Motor neuron (in vitro differentiated cells): ENCODE data around the gene DCUN1D5. TPM values are rescaled to one million over a fixed set of nuclear protein-coding genes. Genes with fewer than 3 reads are reported as not detected.

Experiments
- ATAC-seq, 8 experiments: fragments of 200-7000 bp; cut with Tn5 transposase; replicated peaks in 6 of 8; 2 replicates each; pipeline ENCODE4 v1.8.0; 2021; ENCODE audit warnings: mild to moderate bottlenecking in 8 of 8, moderate library complexity in 8 of 8
- H3K27ac ChIP-seq, 2 donors: fragments of 250-450 bp; sonication (Bioruptor Pico); 2 replicates each; pipeline ENCODE4 v1.9.0; 2021; ENCODE audit warnings: antibody characterized with exemption in 2 of 2, mild to moderate bottlenecking in 2 of 2, moderate library complexity in 1 of 2
- H3K4me1 ChIP-seq, 2 donors: fragments of 250-450 bp; sonication (Bioruptor Pico); replicated peaks in 1 of 2; 2 replicates each; pipeline ENCODE4 v1.6.1; 2021; ENCODE audit warnings: antibody characterized with exemption in 2 of 2, mild to moderate bottlenecking in 2 of 2, moderate library complexity in 1 of 2
- H3K4me3 ChIP-seq, 5 donors: fragments of 250-450 bp; sonication (Bioruptor Pico); 2 replicates each; pipeline ENCODE4 v1.9.0; 2021; ENCODE audit warnings: antibody characterized with exemption in 5 of 5, mild to moderate bottlenecking in 5 of 5, moderate library complexity in 4 of 5
- WGBS, 10 experiments: fragments of 450-650 bp; shearing (Covaris generic); methylation state at CpG; one replicate each; pipeline ENCODE4 v1.0.0; 2022; 5-methylcytosine and 5-hydroxymethylcytosine counted together
- in situ Hi-C, 9 experiments: fragments of 400-800 bp; cut with MboI; loops; one replicate each; pipeline ENCODE4 v1.15.0; 2021; ENCODE audit warnings: low sequenced_read_pairs in 9 of 9, low pct_unique_long_range_greater_than_20kb in 2 of 9; ENCODE audit not compliant: unreplicated experiment in 9 of 9
- total RNA-seq, 8 experiments: library from RNA; unstranded; fragments of 300-600 nt; gene quantifications; 2 replicates each; pipeline versions ENCODE4 v1.2.3 to v1.2.4, GENCODE V29; 2022

Gene DCUN1D5
- 10 to 100 TPM; 39.0 to 78.0 (median 52.2) TPM for total RNA-seq

- ATAC-seq: peak; percentile 87 to 99 (median 98)
- Histone ChIP-seq H3K27ac (peak within 1 kb of the TSS; percentile 88 to 90), H3K4me3 (peak within 1 kb of the TSS; percentile 69 to 85 (median 76)), H3K4me1 (peaks cover 4 to 22% of the 10 kb centered on the region in 2 donors)
- WGBS, 10 experiments: 0 to 5% (median 0%) methylated on average over 1 to 21 of the region's 54 CpGs; no CpG with 5 or more reads in 1 of the 10 experiments
- in situ Hi-C loops: no loop called here
These were observed at the start of gene DCUN1D5 for GRCh38 chr11:103091801-103092524. Gene DCUN1D5, minus strand, starts transcription at chr11:103092160. Its CDS starts 288 bp downstream, at chr11:103091872.

GRCh38 chr11:103125462-103125861 lies 33.5 kb upstream of the DCUN1D5 start:
- H3K27ac ChIP-seq: no peak overlapping the region
- in situ Hi-C loops: no loop called here
- no peak for ATAC-seq

GRCh38 chr11:103114836-103115235 lies 22.9 kb upstream of the DCUN1D5 start:
- 83 to 100% (median 97%) methylated on average over 2 to 4 of the region's 4 CpGs for WGBS, 10 experiments
- ATAC-seq: no peak
- Histone ChIP-seq H3K4me1 (peaks cover 5 to 20% of the 10 kb centered on the region in 2 donors), H3K27ac (no peak overlapping the region), H3K4me3 (no peak overlapping the region)
- in situ Hi-C loops: no loop called here

More at GRCh38 chr11:103125462-103125861, 33.5 kb upstream of the DCUN1D5 start:
- no peak overlapping the region for H3K4me3 ChIP-seq
- H3K4me1 ChIP-seq: no peaks in the 10 kb centered on the region

GRCh38 chr11:103112364-103112763 lies 20.4 kb upstream of the DCUN1D5 start:
- WGBS, 10 experiments: 22 to 83% (median 50%) methylated on average over 1 of the region's 1 CpG; no CpG with 5 or more reads in 2 of the 10 experiments
- in situ Hi-C loops: no loop called here
- H3K4me3 ChIP-seq: no peak overlapping the region
- no peak overlapping the region for H3K27ac ChIP-seq
- H3K4me1 ChIP-seq: peaks cover 5 to 20% of the 10 kb centered on the region in 2 donors
- ATAC-seq: no peak

GRCh38 chr11:103111400-103111799 lies 19.4 kb upstream of the DCUN1D5 start:
- peak overlapping the region in 1 of 5 donors; percentile 2 for H3K4me3 ChIP-seq
- in situ Hi-C loops: no loop called here

GRCh38 chr11:103110391-103110790 lies 18.4 kb upstream of the DCUN1D5 start:
- Histone ChIP-seq H3K27ac (no peak overlapping the region), H3K4me3 (peak overlapping the region; percentile 51 to 60 (median 58)), H3K4me1 (peaks cover 5 to 20% of the 10 kb centered on the region in 2 donors)
- no peak for ATAC-seq
- in situ Hi-C loops: no loop called here

More at GRCh38 chr11:103111400-103111799, 19.4 kb upstream of the DCUN1D5 start:
- WGBS, 10 experiments: 67 to 100% (median 87%) methylated on average over 1 to 5 of the region's 5 CpGs
- no peak overlapping the region for H3K27ac ChIP-seq
- peaks cover 5 to 20% of the 10 kb centered on the region in 2 donors for H3K4me1 ChIP-seq
- no peak for ATAC-seq

- peaks cover 5 to 20% of the 10 kb centered on the region in 2 donors for H3K4me1 ChIP-seq
- WGBS, 10 experiments: 0 to 30% (median 4%) methylated on average over 1 to 24 of the region's 26 CpGs; no CpG with 5 or more reads in 1 of the 10 experiments
- peak in 7 of 8 experiments; percentile 1 to 12 (median 4) for ATAC-seq
- peak overlapping the region; percentile 51 to 60 (median 58) for H3K4me3 ChIP-seq
- in situ Hi-C loops: no loop called here
- H3K27ac ChIP-seq: peak overlapping the region in 1 of 2 donors; percentile 5
These were observed 17.9 kb upstream of the DCUN1D5 start for GRCh38 chr11:103109818-103110388.

GRCh38 chr11:103108933-103109817 lies 17.2 kb upstream of the DCUN1D5 start, which contains the start of gene DYNC2H1:
Gene DYNC2H1, plus strand, starts transcription at chr11:103109426. Its CDS starts 149 bp downstream, at chr11:103109575.
- peak; percentile 91 to 99 (median 99) for ATAC-seq
- in situ Hi-C loops: no loop called here
- H3K4me1 ChIP-seq: peaks cover 5 to 20% of the 10 kb centered on the region in 2 donors
- peak within 1 kb of the TSS; percentile 5 to 40 for H3K27ac ChIP-seq
- 0 to 17% (median 8%) methylated on average over 2 to 29 of the region's 53 CpGs for WGBS, 10 experiments
- peak within 1 kb of the TSS; percentile 51 to 60 (median 58) for H3K4me3 ChIP-seq

GRCh38 chr11:103097279-103097678 lies 5.3 kb upstream of the DCUN1D5 start:
- in situ Hi-C loops: no loop called here
- H3K4me3 ChIP-seq: no peak overlapping the region
- no peak for ATAC-seq
- no peak overlapping the region for H3K27ac ChIP-seq
- peaks cover 0 to 4% of the 10 kb centered on the region in 2 donors for H3K4me1 ChIP-seq

- H3K4me1 ChIP-seq: peaks cover 4 to 22% of the 10 kb centered on the region in 2 donors
- peak; percentile 29 to 64 (median 48) for ATAC-seq
- WGBS, 10 experiments: 0 to 10% (median 0%) methylated on average over 1 to 10 of the region's 26 CpGs; no CpG with 5 or more reads in 3 of the 10 experiments
- H3K27ac ChIP-seq: peak overlapping the region; percentile 88 to 90
- H3K4me3 ChIP-seq: peak overlapping the region; percentile 69 to 85 (median 76)
- in situ Hi-C loops: no loop called here
These were observed 728 bp downstream of the DCUN1D5 start for GRCh38 chr11:103091064-103091800.

GRCh38 chr11:103086461-103086860 lies 5.5 kb downstream of the DCUN1D5 start:
- in situ Hi-C loops: no loop called here
- Histone ChIP-seq H3K4me3 (no peak overlapping the region), H3K27ac (no peak overlapping the region), H3K4me1 (peaks cover 4 to 18% of the 10 kb centered on the region in 2 donors)
- ATAC-seq: no peak

- no peak overlapping the region for H3K27ac ChIP-seq
- in situ Hi-C loops: no loop called here
- peak in 2 of 8 experiments; percentile 60 to 71 for ATAC-seq
- H3K4me3 ChIP-seq: no peak overlapping the region
- 60 to 100% (median 100%) methylated on average over 1 of the region's 1 CpG; no CpG with 5 or more reads in 2 of the 10 experiments for WGBS, 10 experiments
- peaks cover 4 to 18% of the 10 kb centered on the region in 2 donors for H3K4me1 ChIP-seq
These were observed 6.1 kb downstream of the DCUN1D5 start for GRCh38 chr11:103085758-103086365.
